ENCODE results near the gene HOOK2. TPM values are rescaled to one million over a fixed set of nuclear protein-coding genes. Genes with fewer than 3 reads are reported as not detected.

Gene HOOK2
- total and polyA plus RNA-seq, 2 of the 13 experiments (the other 11 are each of a cell fraction or from before 2014, with no cell fraction given): 9.2 to 12.9 TPM

- TF ChIP-seq, protein P1, sequence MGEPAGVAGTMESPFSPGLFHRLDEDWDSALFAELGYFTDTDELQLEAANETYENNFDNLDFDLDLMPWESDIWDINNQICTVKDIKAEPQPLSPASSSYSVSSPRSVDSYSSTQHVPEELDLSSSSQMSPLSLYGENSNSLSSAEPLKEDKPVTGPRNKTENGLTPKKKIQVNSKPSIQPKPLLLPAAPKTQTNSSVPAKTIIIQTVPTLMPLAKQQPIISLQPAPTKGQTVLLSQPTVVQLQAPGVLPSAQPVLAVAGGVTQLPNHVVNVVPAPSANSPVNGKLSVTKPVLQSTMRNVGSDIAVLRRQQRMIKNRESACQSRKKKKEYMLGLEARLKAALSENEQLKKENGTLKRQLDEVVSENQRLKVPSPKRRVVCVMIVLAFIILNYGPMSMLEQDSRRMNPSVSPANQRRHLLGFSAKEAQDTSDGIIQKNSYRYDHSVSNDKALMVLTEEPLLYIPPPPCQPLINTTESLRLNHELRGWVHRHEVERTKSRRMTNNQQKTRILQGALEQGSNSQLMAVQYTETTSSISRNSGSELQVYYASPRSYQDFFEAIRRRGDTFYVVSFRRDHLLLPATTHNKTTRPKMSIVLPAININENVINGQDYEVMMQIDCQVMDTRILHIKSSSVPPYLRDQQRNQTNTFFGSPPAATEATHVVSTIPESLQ (CRISPR knock-in tag; conservative IDR thresholded peaks at IDR 0.05): no peak
- TF ChIP-seq HNRNPK (IDR thresholded peaks at IDR 0.05; ENCODE audit: low read depth, low read length, poor library complexity, severe bottlenecking) (no peak), HDAC6 (IDR thresholded peaks at IDR 0.05; ENCODE audit: low read depth, low read length) (no peak), ARID2 (CRISPR knock-in tag; IDR thresholded peaks at IDR 0.05; ENCODE audit: borderline replicate concordance) (no peak), XRCC5 (optimal IDR thresholded peaks at IDR 0.05; ENCODE audit: low read length) (peak; percentile 16), TFAP4 (IDR thresholded peaks at IDR 0.05; ENCODE audit: borderline replicate concordance, low read depth) (peak; percentile 73; the same call in 1 of the 2 replicates), ZNF44 (CRISPR knock-in tag; IDR thresholded peaks at IDR 0.05) (no peak), PHF21A (CRISPR knock-in tag; IDR thresholded peaks at IDR 0.05) (peak; percentile 55; the same call in 1 of the 2 replicates), POLR2A (IDR thresholded peaks at IDR 0.05; ENCODE audit: insufficient read depth in 1 of 2, low read depth in 2 of 2, low read length in 2 of 2) (no peak), SSRP1 (CRISPR knock-in tag; IDR thresholded peaks at IDR 0.05) (no peak), ZNF446 (CRISPR knock-in tag; IDR thresholded peaks at IDR 0.05) (no peak), NR1H2 (CRISPR knock-in tag; IDR thresholded peaks at IDR 0.05; ENCODE audit: borderline replicate concordance, low read depth) (no peak), HES4 (CRISPR knock-in tag; IDR thresholded peaks at IDR 0.05; ENCODE audit: borderline replicate concordance) (no peak), MTA1 (CRISPR knock-in tag; IDR thresholded peaks at IDR 0.05; ENCODE audit: borderline replicate concordance) (peak; percentile 10; the same call in 1 of the 2 replicates), SALL1 (CRISPR knock-in tag; IDR thresholded peaks at IDR 0.05) (peak; percentile 13; the same call in 1 of the 2 replicates), BRD4 (CRISPR knock-in tag; IDR thresholded peaks at IDR 0.05) (no peak), KDM5B (CRISPR knock-in tag; IDR thresholded peaks at IDR 0.05; ENCODE audit: borderline replicate concordance) (no peak), ZSCAN29 (CRISPR knock-in tag; conservative IDR thresholded peaks at IDR 0.05) (no peak), ZNF781 (CRISPR knock-in tag; IDR thresholded peaks at IDR 0.05; ENCODE audit: borderline replicate concordance, not compliant biosample characterization) (no peak), CC2D1A (CRISPR knock-in tag; IDR thresholded peaks at IDR 0.05) (no peak), ZNF354B (CRISPR knock-in tag; IDR thresholded peaks at IDR 0.05) (no peak), SP1 (IDR thresholded peaks at IDR 0.05) (no peak), SP1 (CRISPR knock-in tag; IDR thresholded peaks at IDR 0.05) (no peak), ZNF776 (CRISPR knock-in tag; IDR thresholded peaks at IDR 0.05) (no peak), MTA3 (CRISPR knock-in tag; IDR thresholded peaks at IDR 0.05) (no peak), NR2F6 (IDR thresholded peaks at IDR 0.05) (peak; percentile 40; the same call in 1 of the 2 replicates), NR2F6 (CRISPR knock-in tag; IDR thresholded peaks at IDR 0.05) (0 out of 2 replicates have a peak, but pooled peaks have one; percentile 19)
- TF ChIP-seq, protein P2, sequence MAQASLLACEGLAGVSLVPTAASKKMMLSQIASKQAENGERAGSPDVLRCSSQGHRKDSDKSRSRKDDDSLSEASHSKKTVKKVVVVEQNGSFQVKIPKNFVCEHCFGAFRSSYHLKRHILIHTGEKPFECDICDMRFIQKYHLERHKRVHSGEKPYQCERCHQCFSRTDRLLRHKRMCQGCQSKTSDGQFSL (CRISPR knock-in tag; IDR thresholded peaks at IDR 0.05): no peak
- TF ChIP-seq, protein P3, sequence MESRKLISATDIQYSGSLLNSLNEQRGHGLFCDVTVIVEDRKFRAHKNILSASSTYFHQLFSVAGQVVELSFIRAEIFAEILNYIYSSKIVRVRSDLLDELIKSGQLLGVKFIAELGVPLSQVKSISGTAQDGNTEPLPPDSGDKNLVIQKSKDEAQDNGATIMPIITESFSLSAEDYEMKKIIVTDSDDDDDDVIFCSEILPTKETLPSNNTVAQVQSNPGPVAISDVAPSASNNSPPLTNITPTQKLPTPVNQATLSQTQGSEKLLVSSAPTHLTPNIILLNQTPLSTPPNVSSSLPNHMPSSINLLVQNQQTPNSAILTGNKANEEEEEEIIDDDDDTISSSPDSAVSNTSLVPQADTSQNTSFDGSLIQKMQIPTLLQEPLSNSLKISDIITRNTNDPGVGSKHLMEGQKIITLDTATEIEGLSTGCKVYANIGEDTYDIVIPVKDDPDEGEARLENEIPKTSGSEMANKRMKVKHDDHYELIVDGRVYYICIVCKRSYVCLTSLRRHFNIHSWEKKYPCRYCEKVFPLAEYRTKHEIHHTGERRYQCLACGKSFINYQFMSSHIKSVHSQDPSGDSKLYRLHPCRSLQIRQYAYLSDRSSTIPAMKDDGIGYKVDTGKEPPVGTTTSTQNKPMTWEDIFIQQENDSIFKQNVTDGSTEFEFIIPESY (CRISPR knock-in tag; IDR thresholded peaks at IDR 0.05): no peak
Measured at GRCh38 chr19:12788682-12789097, 13.3 kb upstream of the HOOK2 start (continued).

Measured in HepG2 (cell line).